ENCODE results near the gene CCL25.

The CCL25 gene

GRCh38 chr19:8064911-8065874, 12.6 kb downstream of the CCL25 start:
- no peak overlapping the region for H3K4me3 ChIP-seq (ENCODE audit: low read length)
- DNase-seq (ENCODE audit: low read depth), result no peak
- TF ChIP-seq, protein P1, sequence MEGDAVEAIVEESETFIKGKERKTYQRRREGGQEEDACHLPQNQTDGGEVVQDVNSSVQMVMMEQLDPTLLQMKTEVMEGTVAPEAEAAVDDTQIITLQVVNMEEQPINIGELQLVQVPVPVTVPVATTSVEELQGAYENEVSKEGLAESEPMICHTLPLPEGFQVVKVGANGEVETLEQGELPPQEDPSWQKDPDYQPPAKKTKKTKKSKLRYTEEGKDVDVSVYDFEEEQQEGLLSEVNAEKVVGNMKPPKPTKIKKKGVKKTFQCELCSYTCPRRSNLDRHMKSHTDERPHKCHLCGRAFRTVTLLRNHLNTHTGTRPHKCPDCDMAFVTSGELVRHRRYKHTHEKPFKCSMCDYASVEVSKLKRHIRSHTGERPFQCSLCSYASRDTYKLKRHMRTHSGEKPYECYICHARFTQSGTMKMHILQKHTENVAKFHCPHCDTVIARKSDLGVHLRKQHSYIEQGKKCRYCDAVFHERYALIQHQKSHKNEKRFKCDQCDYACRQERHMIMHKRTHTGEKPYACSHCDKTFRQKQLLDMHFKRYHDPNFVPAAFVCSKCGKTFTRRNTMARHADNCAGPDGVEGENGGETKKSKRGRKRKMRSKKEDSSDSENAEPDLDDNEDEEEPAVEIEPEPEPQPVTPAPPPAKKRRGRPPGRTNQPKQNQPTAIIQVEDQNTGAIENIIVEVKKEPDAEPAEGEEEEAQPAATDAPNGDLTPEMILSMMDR (conservative IDR thresholded peaks at IDR 0.05; ENCODE audit: low read length), result no peak

DNA sequence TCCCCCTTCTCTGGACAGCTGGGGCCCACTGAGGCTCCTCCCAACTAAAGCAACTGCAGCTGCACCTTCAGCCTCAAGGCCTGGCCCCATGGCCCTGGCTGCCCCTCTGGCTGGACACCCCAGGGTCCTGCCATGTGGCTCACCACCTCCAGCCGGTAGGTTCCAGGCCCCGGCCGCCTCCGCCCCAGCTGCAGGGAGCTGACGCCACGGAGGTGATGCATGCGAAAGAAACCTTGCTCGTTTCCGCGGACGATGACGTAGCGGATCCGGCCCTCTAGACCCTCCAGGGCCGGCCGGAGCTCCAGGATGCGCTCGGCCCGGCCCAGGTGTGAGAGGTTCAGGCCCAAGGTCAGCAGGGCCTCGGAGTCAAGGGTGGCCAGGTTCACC, 13.3 kb downstream of the CCL25 start:
- H3K4me3 ChIP-seq (ENCODE audit: low read length), result no peak overlapping the region
- DNase-seq (ENCODE audit: low read depth), result no peak
- TF ChIP-seq, protein P1 (conservative IDR thresholded peaks at IDR 0.05; ENCODE audit: low read length), result no peak

GRCh38 chr19:8069096-8069973, 16.8 kb downstream of the CCL25 start:
- H3K4me3 ChIP-seq (ENCODE audit: low read length), result no peak overlapping the region
- DNase-seq (ENCODE audit: low read depth), result no peak
- TF ChIP-seq, protein P1 (conservative IDR thresholded peaks at IDR 0.05; ENCODE audit: low read length), result peak; percentile 45

GRCh38 chr19:8071912-8072311, 19.4 kb downstream of the CCL25 start:
- TF ChIP-seq, protein P1 (conservative IDR thresholded peaks at IDR 0.05; ENCODE audit: low read length), result no peak
- no peak overlapping the region for H3K4me3 ChIP-seq (ENCODE audit: low read length)
- DNase-seq (ENCODE audit: low read depth), result no peak

- TF ChIP-seq, protein P1 (conservative IDR thresholded peaks at IDR 0.05; ENCODE audit: low read length), result no peak
- no peak for DNase-seq (ENCODE audit: low read depth)
- H3K4me3 ChIP-seq (ENCODE audit: low read length), result no peak overlapping the region
These were observed 21.9 kb downstream of the CCL25 start for GRCh38 chr19:8074501-8074900.

- no peak overlapping the region for H3K4me3 ChIP-seq (ENCODE audit: low read length)
- no peak for DNase-seq (ENCODE audit: low read depth)
- TF ChIP-seq, protein P1 (conservative IDR thresholded peaks at IDR 0.05; ENCODE audit: low read length), result no peak
These were observed 22.9 kb downstream of the CCL25 start for GRCh38 chr19:8075158-8076074.
